GM23248 (cell line): ENCODE measurements around the gene RARB. TPM values are rescaled to one million over a fixed set of nuclear protein-coding genes. Genes with fewer than 3 reads are reported as not detected.

Experiments used
- DNase-seq: peaks from one replicate; pipeline ENCODE4 v3.0.0-alpha.2; 2015
- H2AFZ ChIP-seq: fragments of 200-600 bp; sonication (generic); 2 replicates; pipeline ENCODE4 v1.6.1; 2016; ENCODE audit warnings: antibody characterized with exemption
- H3F3A ChIP-seq: fragments of 200-600 bp; sonication (generic); 2 replicates; pipeline ENCODE4 v1.6.1; 2016; ENCODE audit warnings: mild to moderate bottlenecking, antibody characterized with exemption, mixed run types; ENCODE audit not compliant: insufficient read depth
- H3K27ac ChIP-seq: fragments of 200-600 bp; sonication (generic); 2 replicates; pipeline ENCODE4 v1.5.1; 2016; ENCODE audit warnings: mild to moderate bottlenecking
- H3K27me3 ChIP-seq: fragments of 200-600 bp; sonication (generic); replicated peaks from 2 replicates; pipeline ENCODE4 v1.6.1; 2016; ENCODE audit warnings: mild to moderate bottlenecking; ENCODE audit not compliant: insufficient read depth
- H3K36me3 ChIP-seq: fragments of 200-600 bp; sonication (generic); 2 replicates; pipeline ENCODE4 v1.6.1; 2016; ENCODE audit warnings: low read depth, mild to moderate bottlenecking
- H3K4me1 ChIP-seq: fragments of 200-600 bp; sonication (generic); 2 replicates; pipeline ENCODE4 v1.6.1; 2016; ENCODE audit warnings: mild to moderate bottlenecking; ENCODE audit not compliant: insufficient read depth
- H3K4me2 ChIP-seq: fragments of 200-600 bp; sonication (generic); one replicate; pipeline ENCODE4 v1.6.1; 2016; ENCODE audit warnings: mild to moderate bottlenecking; ENCODE audit not compliant: unreplicated experiment
- H3K4me3 ChIP-seq: fragments of 200-600 bp; sonication (generic); 2 replicates; pipeline ENCODE4 v1.5.1; 2016; ENCODE audit warnings: mild to moderate bottlenecking
- H3K79me2 ChIP-seq: fragments of 200-600 bp; sonication (generic); 2 replicates; pipeline ENCODE4 v1.6.1; 2016; ENCODE audit warnings: mild to moderate bottlenecking; ENCODE audit not compliant: insufficient read depth
- H3K9ac ChIP-seq: fragments of 200-600 bp; sonication (generic); 2 replicates; pipeline ENCODE4 v1.6.1; 2016; ENCODE audit warnings: mild to moderate bottlenecking
- H3K9me2 ChIP-seq: fragments of 200-600 bp; sonication (generic); 2 replicates; pipeline ENCODE4 v1.6.1; 2016; ENCODE audit warnings: mixed run types, mild to moderate bottlenecking, moderate library complexity; ENCODE audit not compliant: insufficient read depth
- H3K9me3 ChIP-seq: fragments of 200-600 bp; sonication (generic); one replicate; pipeline ENCODE4 v1.6.1; 2017; ENCODE audit warnings: low read depth
- H4K20me1 ChIP-seq: fragments of 200-600 bp; sonication (generic); 2 replicates; pipeline ENCODE4 v1.6.0; 2016; ENCODE audit not compliant: insufficient read depth
- EZH2 ChIP-seq: fragments of 200-600 bp; sonication (generic); IDR thresholded peaks from 2 replicates; pipeline ENCODE4 v1.6.1; 2018; ENCODE audit warnings: antibody characterized with exemption, mild to moderate bottlenecking; ENCODE audit not compliant: insufficient read depth, poor library complexity, severe bottlenecking
- EZH2phosphoT487 ChIP-seq: fragments of 200-600 bp; sonication (generic); IDR thresholded peaks from 2 replicates; pipeline ENCODE4 v1.6.1; 2018; ENCODE audit warnings: antibody characterized with exemption, moderate library complexity, mild to moderate bottlenecking, low read depth; ENCODE audit not compliant: insufficient read depth
- WGBS, 2 experiments: methylation state at CpG; one replicate each; pipeline ENCODE4 v1.1.6; 2015 to 2017; ENCODE audit warnings: low lambda C conversion rate in 2 of 2, low coverage in 1 of 2; ENCODE audit errors: missing lambda C conversion rate in 2 of 2; 5-methylcytosine and 5-hydroxymethylcytosine counted together
- in situ Hi-C: fragments of 300-500 bp; cut with MboI; formaldehyde crosslinking; loops from 2 replicates; pipeline ENCODE4 v1.15.0; 2020
- polyA plus RNA-seq: library from polyadenylated mRNA; unstranded; fragments of >200 nt; fragmentation: Nextera tagmentation; extraction: Ambion mirVana; gene quantifications from 2 replicates; pipeline ENCODE4 v1.2.1, GENCODE V29; 2016
- total RNA-seq: library from RNA; depleted of rRNA; stranded (reverse); fragments of >200 nt; shearing (Covaris generic); gene quantifications from 2 replicates; pipeline ENCODE4 v1.2.3, GENCODE V29; 2014

RARB gene
- total and polyA plus RNA-seq, 2 experiments from 2014 or later, result 0.11 TPM; not detected in 1

GRCh38 chr3:25396251-25396650, 31.8 kb upstream of the RARB start:
- WGBS, 2 experiments, result 18 to 27% methylated on average over 2 of the region's 2 CpGs
- Histone ChIP-seq H2AFZ (no peak overlapping the region), H3K4me1 (no peaks in the 10 kb centered on the region)

GRCh38 chr3:25396686-25397085, 31.4 kb upstream of the RARB start:
- no peaks in the 10 kb centered on the region for H4K20me1 ChIP-seq
- no peak overlapping the region for H3K4me3 ChIP-seq
- TF ChIP-seq EZH2phosphoT487 (no peak), EZH2 (no peak)
- no peaks in the 10 kb centered on the region for H3K36me3 ChIP-seq
- H3K27me3 ChIP-seq, result no peaks in the 10 kb centered on the region
- H3K79me2 ChIP-seq, result no peaks in the 10 kb centered on the region
- no peaks in the 10 kb centered on the region for H3K9me2 ChIP-seq
- H3K4me1 ChIP-seq, result no peaks in the 10 kb centered on the region
- no peak overlapping the region for H3K4me2 ChIP-seq
- in situ Hi-C loops, result no loop called here
- no peaks in the 10 kb centered on the region for H3F3A ChIP-seq
- no peak overlapping the region for H3K9ac ChIP-seq
- no peaks in the 10 kb centered on the region for H3K9me3 ChIP-seq
- WGBS, 2 experiments, result 81 to 83% methylated on average over 4 of the region's 4 CpGs
- DNase-seq, result no peak
- no peak overlapping the region for H2AFZ ChIP-seq
- no peak overlapping the region for H3K27ac ChIP-seq

More at GRCh38 chr3:25396251-25396650, 31.8 kb upstream of the RARB start:
- H3K4me2 ChIP-seq, result no peak overlapping the region
- no peak overlapping the region for H3K27ac ChIP-seq
- H4K20me1 ChIP-seq, result no peaks in the 10 kb centered on the region
- TF ChIP-seq EZH2, result no peak
- TF ChIP-seq EZH2phosphoT487, result no peak
- DNase-seq, result no peak
- no peak overlapping the region for H3K9ac ChIP-seq
- no peaks in the 10 kb centered on the region for H3F3A ChIP-seq
- H3K9me2 ChIP-seq, result no peaks in the 10 kb centered on the region
- no peaks in the 10 kb centered on the region for H3K79me2 ChIP-seq
- H3K9me3 ChIP-seq, result no peaks in the 10 kb centered on the region
- in situ Hi-C loops, result no loop called here
- no peak overlapping the region for H3K4me3 ChIP-seq
- no peaks in the 10 kb centered on the region for H3K36me3 ChIP-seq
- H3K27me3 ChIP-seq, result no peaks in the 10 kb centered on the region

- no peak for DNase-seq
- Histone ChIP-seq H3K9me3 (no peaks in the 10 kb centered on the region), H3K4me3 (no peak overlapping the region), H3K4me1 (no peaks in the 10 kb centered on the region), H3K27me3 (no peaks in the 10 kb centered on the region), H3K79me2 (no peaks in the 10 kb centered on the region), H3K27ac (no peak overlapping the region), H3K9ac (no peak overlapping the region), H4K20me1 (no peaks in the 10 kb centered on the region), H2AFZ (no peak overlapping the region), H3K4me2 (no peak overlapping the region), H3F3A (no peaks in the 10 kb centered on the region), H3K9me2 (no peaks in the 10 kb centered on the region), H3K36me3 (no peaks in the 10 kb centered on the region)
- 39 to 64% methylated on average over 2 of the region's 2 CpGs for WGBS, 2 experiments
- TF ChIP-seq EZH2phosphoT487 (no peak), EZH2 (no peak)
- in situ Hi-C loops, result no loop called here
These were observed 30.9 kb upstream of the RARB start for GRCh38 chr3:25397150-25397549.

GRCh38 chr3:25400587-25400986, 27.5 kb upstream of the RARB start:
- Histone ChIP-seq H3K4me3 (no peak overlapping the region), H4K20me1 (no peaks in the 10 kb centered on the region), H3F3A (no peaks in the 10 kb centered on the region), H3K4me2 (no peak overlapping the region), H3K79me2 (no peaks in the 10 kb centered on the region), H3K36me3 (no peaks in the 10 kb centered on the region), H3K9ac (no peak overlapping the region), H3K9me2 (no peaks in the 10 kb centered on the region), H3K27me3 (no peaks in the 10 kb centered on the region), H3K27ac (no peak overlapping the region), H2AFZ (no peak overlapping the region), H3K4me1 (no peaks in the 10 kb centered on the region), H3K9me3 (no peaks in the 10 kb centered on the region)
- no peak for TF ChIP-seq EZH2phosphoT487
- no peak for TF ChIP-seq EZH2
- 4 to 7% methylated on average over 1 of the region's 1 CpG for WGBS, 2 experiments
- no peak for DNase-seq
- in situ Hi-C loops, result no loop called here

- no peak overlapping the region for H3K4me3 ChIP-seq
- no peaks in the 10 kb centered on the region for H3K79me2 ChIP-seq
- WGBS, 2 experiments, result 39% methylated on average over 4 of the region's 4 CpGs
- no peak for TF ChIP-seq EZH2
- TF ChIP-seq EZH2phosphoT487, result no peak
- H3K9ac ChIP-seq, result no peak overlapping the region
- H3K36me3 ChIP-seq, result no peaks in the 10 kb centered on the region
- no peaks in the 10 kb centered on the region for H3K9me2 ChIP-seq
- no peaks in the 10 kb centered on the region for H4K20me1 ChIP-seq
- H3F3A ChIP-seq, result no peaks in the 10 kb centered on the region
- H3K9me3 ChIP-seq, result no peaks in the 10 kb centered on the region
- no peak for DNase-seq
- no peaks in the 10 kb centered on the region for H3K4me1 ChIP-seq
- in situ Hi-C loops, result no loop called here
- no peak overlapping the region for H3K4me2 ChIP-seq
- H3K27me3 ChIP-seq, result no peaks in the 10 kb centered on the region
- no peak overlapping the region for H2AFZ ChIP-seq
- H3K27ac ChIP-seq, result no peak overlapping the region
These were observed 24.1 kb upstream of the RARB start for GRCh38 chr3:25403968-25404367.
